Activated CD4-positive, alpha-beta T cell treated with anti-CD3 and anti-CD28 coated beads for 4 hours (primary cell): Measurements from ENCODE around the gene E4F1.

ENCODE experiments used
- DNase-seq, 2 donors: peaks; one replicate each; pipeline ENCODE4 v3.0.0-alpha.2; 2020

E4F1 gene

GRCh38 chr16:2275476-2276367 lies 52.3 kb downstream of the E4F1 start:
- no peak for DNase-seq

GRCh38 chr16:2276368-2277195 lies 53.2 kb downstream of the E4F1 start:
- no peak for DNase-seq

- no peak for DNase-seq
Observed at GRCh38 chr16:2277466-2278271, 54.3 kb downstream of the E4F1 start.

- no peak for DNase-seq
Observed at GRCh38 chr16:2278272-2278608, 54.8 kb downstream of the E4F1 start.

GRCh38 chr16:2278956-2279800 lies 55.8 kb downstream of the E4F1 start:
- DNase-seq = no peak

GRCh38 chr16:2280461-2280860 lies 57.1 kb downstream of the E4F1 start:
- DNase-seq = no peak

GRCh38 chr16:2280981-2281542 lies 57.7 kb downstream of the E4F1 start:
- DNase-seq = no peak

GRCh38 chr16:2282262-2282661 lies 58.9 kb downstream of the E4F1 start:
- no peak for DNase-seq

- no peak for DNase-seq
Observed at GRCh38 chr16:2282866-2283555, 59.6 kb downstream of the E4F1 start.

GRCh38 chr16:2284001-2284770 lies 60.8 kb downstream of the E4F1 start:
- DNase-seq = no peak

GRCh38 chr16:2284797-2285576 lies 61.6 kb downstream of the E4F1 start:
- DNase-seq = no peak
